ENCODE results near the gene POLR3A.

DNA sequence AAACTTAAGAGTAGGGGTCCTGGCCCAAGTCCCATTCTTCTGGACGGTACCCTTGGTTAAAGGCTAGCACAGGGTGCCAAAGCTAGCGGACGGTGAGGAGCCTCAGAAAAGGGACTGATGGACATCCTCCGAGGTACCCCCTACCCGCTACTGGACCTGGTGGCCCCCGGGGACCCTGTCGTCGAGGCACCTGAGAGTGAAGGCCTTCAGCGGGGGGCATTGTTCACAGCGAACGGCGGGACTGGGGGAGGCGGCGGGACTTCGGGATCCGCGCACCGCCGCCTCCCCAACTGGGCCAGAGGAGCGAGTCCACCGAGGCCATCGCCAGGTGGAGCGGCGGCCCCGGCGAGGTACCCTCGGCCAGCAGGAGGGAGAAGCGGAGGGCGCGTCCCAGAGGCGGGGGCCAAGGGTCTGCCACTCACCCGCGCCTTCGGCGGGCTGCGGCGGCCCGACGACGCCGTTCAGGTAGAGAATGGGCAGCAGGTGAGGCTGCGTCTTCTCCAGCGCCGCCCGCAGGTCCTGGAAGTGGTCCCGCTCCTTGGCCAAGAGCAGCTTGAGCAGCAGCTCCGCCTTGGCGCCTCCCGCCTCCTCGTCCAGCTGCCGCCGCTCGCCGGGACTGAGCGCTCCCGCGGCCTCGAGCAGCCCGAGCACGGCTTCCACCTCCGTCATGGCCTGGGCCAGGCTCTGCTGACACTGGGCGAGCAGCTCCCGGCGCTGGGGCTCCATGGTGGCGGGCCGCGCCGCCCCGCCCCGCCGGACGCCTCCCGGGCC is 103.3 kb downstream of the POLR3A start:
- TF ChIP-seq, protein P1, sequence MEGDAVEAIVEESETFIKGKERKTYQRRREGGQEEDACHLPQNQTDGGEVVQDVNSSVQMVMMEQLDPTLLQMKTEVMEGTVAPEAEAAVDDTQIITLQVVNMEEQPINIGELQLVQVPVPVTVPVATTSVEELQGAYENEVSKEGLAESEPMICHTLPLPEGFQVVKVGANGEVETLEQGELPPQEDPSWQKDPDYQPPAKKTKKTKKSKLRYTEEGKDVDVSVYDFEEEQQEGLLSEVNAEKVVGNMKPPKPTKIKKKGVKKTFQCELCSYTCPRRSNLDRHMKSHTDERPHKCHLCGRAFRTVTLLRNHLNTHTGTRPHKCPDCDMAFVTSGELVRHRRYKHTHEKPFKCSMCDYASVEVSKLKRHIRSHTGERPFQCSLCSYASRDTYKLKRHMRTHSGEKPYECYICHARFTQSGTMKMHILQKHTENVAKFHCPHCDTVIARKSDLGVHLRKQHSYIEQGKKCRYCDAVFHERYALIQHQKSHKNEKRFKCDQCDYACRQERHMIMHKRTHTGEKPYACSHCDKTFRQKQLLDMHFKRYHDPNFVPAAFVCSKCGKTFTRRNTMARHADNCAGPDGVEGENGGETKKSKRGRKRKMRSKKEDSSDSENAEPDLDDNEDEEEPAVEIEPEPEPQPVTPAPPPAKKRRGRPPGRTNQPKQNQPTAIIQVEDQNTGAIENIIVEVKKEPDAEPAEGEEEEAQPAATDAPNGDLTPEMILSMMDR (IDR thresholded peaks at IDR 0.05): peak in 1 of 3 donors; percentile 13
- TF ChIP-seq POLR2A (IDR thresholded peaks at IDR 0.05): no peak

Measured in breast epithelium (tissue), 3 donors.